Activated T-cell treated with anti-CD3 and anti-CD28 coated beads for 1 hour (primary cell): ENCODE data around the gene ACE2.
"Not testable (repeated sequence)": the region's sequence is repeated elsewhere in the genome, so short reads cannot be mapped to it uniquely, and the experiment has no call there.

Source experiments
- DNase-seq: peaks from one replicate; pipeline ENCODE4 v3.0.0-alpha.2; 2020; ENCODE audit warnings: low read depth

The ACE2 gene

GRCh38 chrX:15600745-15601144 is at the start of gene ACE2:
Gene ACE2 (minus strand): TSS chrX:15600960. CDS start chrX:15600911, 49 bp downstream.
- DNase-seq, result no peak

- not testable (repeated sequence) for DNase-seq
Observed at GRCh38 chrX:15647510-15647909, 46.8 kb upstream of the ACE2 start.

DNA sequence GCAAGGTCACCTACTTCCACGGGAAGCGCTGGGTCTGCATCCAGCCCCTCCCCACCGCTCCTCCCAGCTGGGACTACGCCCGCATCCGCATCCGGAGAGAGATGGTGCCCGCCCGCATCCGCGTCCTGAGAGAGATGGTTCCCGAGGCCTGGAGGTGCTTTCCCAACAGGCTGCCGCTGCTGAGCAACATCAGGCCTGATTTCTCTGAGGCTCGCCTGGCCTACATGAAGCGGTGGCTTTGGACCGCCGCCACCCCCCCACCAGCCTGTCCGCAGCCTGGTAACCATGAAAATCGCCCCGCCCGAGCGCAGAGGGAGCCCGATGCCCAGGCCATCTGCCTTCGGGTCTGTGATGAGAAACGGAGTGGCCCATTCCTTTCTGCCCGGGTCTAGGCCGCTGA is 45.8 kb upstream of the ACE2 start:
- DNase-seq, result no peak

DNA sequence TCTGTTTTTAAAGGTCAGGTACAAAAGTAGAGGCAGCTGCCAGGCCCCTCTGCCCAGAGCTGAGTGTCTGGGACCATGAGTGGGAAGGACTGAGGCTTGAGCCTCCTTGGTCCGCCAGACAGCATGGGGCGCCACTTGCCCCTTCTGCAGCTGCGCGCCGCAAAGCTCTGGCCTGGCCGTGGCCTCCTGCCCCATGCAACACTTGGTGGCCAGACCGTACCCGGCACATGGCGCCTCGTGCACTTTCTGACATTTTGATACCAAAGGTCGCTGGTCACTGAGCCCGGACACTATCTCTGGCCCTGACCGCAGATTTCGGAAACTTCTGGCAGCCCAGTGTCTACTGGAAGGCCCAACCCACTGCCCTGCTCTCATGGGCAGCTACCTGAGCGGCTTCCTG is 45.3 kb upstream of the ACE2 start:
- DNase-seq, result no peak

DNA sequence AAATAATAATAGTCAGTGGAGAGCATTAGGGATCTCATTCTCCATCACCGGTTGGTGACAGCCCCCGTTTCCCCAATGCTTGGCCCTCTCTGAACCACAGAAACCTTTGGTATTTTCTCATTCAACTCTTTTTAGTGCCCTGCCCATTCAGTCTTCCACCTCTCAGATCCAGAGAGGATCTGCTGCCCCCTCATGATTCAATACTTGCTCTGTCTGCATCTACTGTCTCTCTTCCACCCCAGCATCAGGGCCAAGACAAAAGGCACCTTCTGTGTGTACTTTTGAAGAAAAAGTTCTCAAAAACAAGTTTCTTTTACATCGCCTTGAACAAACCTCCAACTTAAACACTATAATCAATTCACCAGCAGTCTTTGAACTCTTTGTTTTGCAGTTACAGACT is 44.5 kb upstream of the ACE2 start:
- DNase-seq, result no peak

- no peak for DNase-seq
Observed at GRCh38 chrX:15644560-15644872, 43.8 kb upstream of the ACE2 start.

- DNase-seq, result no peak
Observed at GRCh38 chrX:15643786-15644559, 43.2 kb upstream of the ACE2 start.

DNA sequence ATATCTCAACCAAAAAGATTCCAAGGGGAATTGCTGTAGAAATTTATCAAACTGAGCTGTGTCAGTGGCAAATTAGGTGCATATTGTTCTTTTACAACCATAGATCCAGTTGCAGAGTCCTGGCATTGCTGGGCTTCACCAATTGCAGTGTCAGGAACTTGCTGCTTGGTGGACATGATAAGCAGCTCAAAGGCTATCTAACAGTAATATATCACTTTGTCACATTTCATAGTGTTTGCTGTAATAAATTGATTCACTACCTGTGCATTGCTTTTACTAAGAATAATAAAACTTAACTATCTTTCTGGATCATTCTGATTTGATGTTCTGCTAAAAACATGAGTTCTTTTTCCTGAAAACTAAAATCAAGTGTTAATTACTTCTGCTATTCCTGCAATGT is 30.9 kb upstream of the ACE2 start:
- no peak for DNase-seq

DNA sequence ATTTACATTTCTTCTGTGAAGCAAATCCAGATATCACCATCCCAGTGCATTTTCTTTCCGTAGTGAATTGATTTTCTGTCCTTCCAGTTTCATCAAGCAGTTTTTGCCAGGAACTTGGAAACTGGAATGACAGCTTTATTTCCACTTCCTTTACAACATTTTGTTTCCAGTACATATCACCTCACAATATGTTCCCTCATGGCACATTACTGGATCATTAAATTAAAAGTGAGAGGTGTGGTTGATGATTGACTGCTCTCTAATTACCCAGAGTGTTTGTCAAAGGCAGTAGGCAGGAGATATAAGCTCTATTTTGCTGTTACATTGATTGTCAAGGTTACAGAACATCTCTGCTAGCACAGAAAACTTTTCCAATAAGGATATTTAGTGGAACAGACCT is 22.3 kb upstream of the ACE2 start:
- no peak for DNase-seq

GRCh38 chrX:15619053-15619755 is 18.4 kb upstream of the ACE2 start:
- no peak for DNase-seq

- no peak for DNase-seq
Observed at GRCh38 chrX:15617111-15617510, 16.4 kb upstream of the ACE2 start.

- no peak for DNase-seq
Observed at GRCh38 chrX:15616531-15616930, 15.8 kb upstream of the ACE2 start.

GRCh38 chrX:15607067-15607466 is 6.3 kb upstream of the ACE2 start:
- no peak for DNase-seq

DNA sequence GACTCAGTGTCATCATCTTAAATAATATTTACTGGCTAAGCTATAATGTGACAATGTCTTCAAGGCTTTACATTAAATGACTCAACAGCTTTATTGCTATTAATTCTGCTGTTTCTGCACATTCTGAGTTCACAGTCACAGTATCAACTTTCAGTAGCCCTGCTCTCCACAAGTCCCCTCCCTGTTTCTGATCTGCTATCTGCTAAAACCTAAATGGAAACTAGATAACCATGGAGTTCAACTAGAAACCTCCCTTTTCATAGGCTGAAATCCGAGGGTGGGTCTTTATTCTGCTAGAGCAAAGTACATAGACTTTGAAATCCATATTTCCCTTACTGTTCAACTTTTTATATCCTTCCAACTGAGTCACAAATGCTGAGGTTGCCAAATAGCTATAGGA is 5.4 kb upstream of the ACE2 start:
- no peak for DNase-seq

DNA sequence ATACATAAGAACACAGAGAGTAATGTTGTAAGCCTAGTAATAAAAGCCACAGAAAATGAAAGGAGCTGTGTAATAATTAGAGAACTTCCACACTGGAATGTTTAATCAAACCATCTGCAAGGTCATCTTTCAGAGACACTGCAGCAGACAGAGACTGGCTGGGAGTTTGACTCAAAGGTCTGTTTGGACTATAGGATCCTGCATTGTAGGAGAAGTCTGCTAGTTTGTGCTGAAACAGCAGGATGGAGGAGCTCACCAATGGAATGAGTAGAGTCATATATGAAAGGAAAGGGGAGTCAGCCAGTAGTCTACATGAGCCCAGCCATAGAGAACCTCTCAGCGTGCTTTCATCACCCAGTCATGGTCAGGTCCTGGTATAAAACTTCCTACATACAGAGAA is 4.5 kb upstream of the ACE2 start:
- DNase-seq, result no peak

- DNase-seq, result no peak
Observed at GRCh38 chrX:15602761-15603160, 2.0 kb upstream of the ACE2 start.

- no peak for DNase-seq
Observed at GRCh38 chrX:15601932-15602331, 1.2 kb upstream of the ACE2 start.

DNA sequence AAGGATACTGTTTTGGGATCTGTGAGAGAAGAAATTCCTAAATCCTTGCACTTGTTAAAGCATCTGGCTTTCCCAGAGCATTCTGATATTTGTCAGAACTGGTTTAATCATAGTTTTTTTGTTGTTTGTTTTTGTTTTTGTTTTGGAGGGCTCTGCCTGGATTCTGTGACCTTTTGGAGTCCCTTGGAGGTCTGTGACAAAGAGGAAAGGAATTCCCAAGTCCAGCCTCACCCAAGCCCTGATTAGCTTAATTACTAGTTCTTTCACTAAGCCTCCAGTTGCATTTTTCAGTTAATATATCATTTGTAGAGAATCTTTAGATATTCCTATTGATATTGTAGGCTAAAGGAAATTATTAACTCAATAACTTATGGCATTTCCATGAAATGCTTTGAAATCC is 711 bp downstream of the ACE2 start:
- no peak for DNase-seq

GRCh38 chrX:15599461-15599860 is 1.3 kb downstream of the ACE2 start:
- no peak for DNase-seq

GRCh38 chrX:15598026-15598425 is 2.7 kb downstream of the ACE2 start:
- DNase-seq, result no peak

GRCh38 chrX:15594371-15594770 is 6.4 kb downstream of the ACE2 start:
- no peak for DNase-seq

- no peak for DNase-seq
Observed at GRCh38 chrX:15579778-15580747, 20.7 kb downstream of the ACE2 start.

- no peak for DNase-seq
Observed at GRCh38 chrX:15576019-15576418, 24.7 kb downstream of the ACE2 start.
